DND-41 (cell line): ENCODE results near the gene UFC1.

Experiments used
- ATAC-seq: fragments of 200-7000 bp; cut with Tn5 transposase; 3 replicates; pipeline ENCODE4 v1.9.1; 2021; ENCODE audit warnings: low read depth; ENCODE audit not compliant: insufficient read depth
- DNase-seq: peaks from one replicate; pipeline ENCODE4 v3.0.0-alpha.2; 2020
- H2AFZ ChIP-seq: 2 replicates; pipeline ENCODE4 v1.6.0; 2012; ENCODE audit warnings: low read depth, low read length
- H3K27ac ChIP-seq: 2 replicates; pipeline ENCODE4 v1.5.1; 2012; ENCODE audit warnings: low read length, inconsistent platforms
- H3K27me3 ChIP-seq: fragments of 200-600 bp; sonication (generic); 2 replicates; pipeline ENCODE4 v1.6.0; 2012; ENCODE audit warnings: low read length, mild to moderate bottlenecking, inconsistent platforms; ENCODE audit not compliant: insufficient read depth, poor library complexity
- H3K36me3 ChIP-seq: 2 replicates; pipeline ENCODE4 v1.5.1; 2012; ENCODE audit warnings: low read length, inconsistent platforms; ENCODE audit not compliant: insufficient read depth
- H3K4me1 ChIP-seq: 2 replicates; pipeline ENCODE4 v1.5.1; 2012; ENCODE audit warnings: mild to moderate bottlenecking, low read length; ENCODE audit not compliant: insufficient read depth
- H3K4me2 ChIP-seq: 2 replicates; pipeline ENCODE4 v1.6.0; 2012; ENCODE audit warnings: mild to moderate bottlenecking, moderate library complexity, low read length, inconsistent platforms; ENCODE audit not compliant: insufficient read depth
- H3K4me3 ChIP-seq, 2 experiments: fragments of 200-600 bp in 1 of 2; shearing (Covaris generic) in 1 of 2; 2 replicates each; pipeline ENCODE4 v1.5.1; 2012 to 2016; ENCODE audit warnings: inconsistent platforms in 2 of 2, low read length in 2 of 2, mild to moderate bottlenecking in 2 of 2, low read depth in 1 of 2, moderate library complexity in 1 of 2
- H3K79me2 ChIP-seq: 2 replicates; pipeline ENCODE4 v1.6.0; 2012; ENCODE audit warnings: low read length, inconsistent platforms; ENCODE audit not compliant: insufficient read depth
- H3K9ac ChIP-seq: 2 replicates; pipeline ENCODE4 v1.6.0; 2012; ENCODE audit warnings: low read depth, mild to moderate bottlenecking, inconsistent platforms, low read length, moderate library complexity
- H3K9me3 ChIP-seq: 2 replicates; pipeline ENCODE4 v1.5.1; 2012; ENCODE audit warnings: low read length, moderate library complexity, mild to moderate bottlenecking, inconsistent platforms; ENCODE audit not compliant: insufficient read depth, severe bottlenecking
- H4K20me1 ChIP-seq: 2 replicates; pipeline ENCODE4 v1.6.0; 2012; ENCODE audit warnings: low read length; ENCODE audit not compliant: insufficient read depth
- CTCF ChIP-seq: IDR thresholded peaks from 2 replicates; pipeline ENCODE4 v1.5.1; 2012; ENCODE audit warnings: borderline replicate concordance, low read length, moderate library complexity, mild to moderate bottlenecking; ENCODE audit not compliant: poor library complexity, severe bottlenecking; ENCODE audit errors: extremely low read depth
- EZH2 ChIP-seq: IDR thresholded peaks from 3 replicates; pipeline ENCODE4 v1.6.1; 2012; ENCODE audit warnings: borderline replicate concordance, low read depth, mild to moderate bottlenecking, moderate library complexity, low read length, inconsistent platforms; ENCODE audit not compliant: severe bottlenecking

The UFC1 gene

GRCh38 chr1:161179698-161180097, 25.9 kb downstream of the UFC1 start:
- ATAC-seq (no peak), DNase-seq (no peak)
- peaks cover 18% of the 10 kb centered on the region for H3K79me2 ChIP-seq
- H3K4me3 ChIP-seq, result no peak overlapping the region
- H3K4me1 ChIP-seq, result peaks cover 30% of the 10 kb centered on the region
- H3K9me3 ChIP-seq, result no peaks in the 10 kb centered on the region
- H2AFZ ChIP-seq, result no peak overlapping the region
- no peaks in the 10 kb centered on the region for H3K27me3 ChIP-seq
- H4K20me1 ChIP-seq, result no peaks in the 10 kb centered on the region
- no peak overlapping the region for H3K4me2 ChIP-seq
- H3K27ac ChIP-seq, result no peak overlapping the region
- no peak overlapping the region for H3K9ac ChIP-seq
- peaks cover 10% of the 10 kb centered on the region for H3K36me3 ChIP-seq
- TF ChIP-seq EZH2, result no peak
- no peak for TF ChIP-seq CTCF

- no peak overlapping the region for H3K9ac ChIP-seq
- H3K27ac ChIP-seq, result no peak overlapping the region
- H3K4me1 ChIP-seq, result peaks cover 31% of the 10 kb centered on the region
- H3K36me3 ChIP-seq, result peaks cover 2% of the 10 kb centered on the region; the same call in 1 of the 2 replicates
- no peak overlapping the region for H3K4me3 ChIP-seq
- no peak for ATAC-seq
- H2AFZ ChIP-seq, result no peak overlapping the region
- no peaks in the 10 kb centered on the region for H4K20me1 ChIP-seq
- no peaks in the 10 kb centered on the region for H3K27me3 ChIP-seq
- H3K9me3 ChIP-seq, result no peaks in the 10 kb centered on the region
- H3K4me2 ChIP-seq, result no peak overlapping the region
- DNase-seq, result no peak
- peaks cover 16% of the 10 kb centered on the region for H3K79me2 ChIP-seq
- no peak for TF ChIP-seq EZH2
- peak; percentile 49 for TF ChIP-seq CTCF
Measured at GRCh38 chr1:161180639-161181038, 26.9 kb downstream of the UFC1 start.

- Histone ChIP-seq H2AFZ (no peak overlapping the region), H3K79me2 (peaks cover under 1% of the 10 kb centered on the region; the same call in 1 of the 2 replicates), H3K4me1 (peaks cover 27% of the 10 kb centered on the region), H3K4me3 (no peak overlapping the region), H3K36me3 (no peaks in the 10 kb centered on the region), H3K27me3 (no peaks in the 10 kb centered on the region), H3K9me3 (no peaks in the 10 kb centered on the region), H3K4me2 (no peak overlapping the region), H4K20me1 (no peaks in the 10 kb centered on the region), H3K9ac (no peak overlapping the region), H3K27ac (no peak overlapping the region)
- TF ChIP-seq CTCF (no peak), EZH2 (no peak)
- DNase-seq (no peak), ATAC-seq (no peak)
Measured at GRCh38 chr1:161182214-161182613, 28.4 kb downstream of the UFC1 start.

GRCh38 chr1:161185282-161185682, 31.5 kb downstream of the UFC1 start:
- ATAC-seq, result peak; percentile 91
- peak; percentile 83 for DNase-seq
- Histone ChIP-seq H3K79me2 (no peaks in the 10 kb centered on the region), H3K4me1 (peaks cover 16% of the 10 kb centered on the region), H3K4me3 (no peak overlapping the region), H3K27me3 (no peaks in the 10 kb centered on the region), H3K9ac (no peak overlapping the region), H3K9me3 (no peaks in the 10 kb centered on the region), H3K4me2 (peak overlapping the region; percentile 32; the same call in 1 of the 2 replicates), H3K27ac (peak overlapping the region; percentile 58), H2AFZ (peak overlapping the region; percentile 16; the same call in 1 of the 2 replicates), H3K36me3 (no peaks in the 10 kb centered on the region), H4K20me1 (no peaks in the 10 kb centered on the region)
- TF ChIP-seq CTCF (no peak), EZH2 (no peak)
